ENCODE results near the gene PBX4.

DNA sequence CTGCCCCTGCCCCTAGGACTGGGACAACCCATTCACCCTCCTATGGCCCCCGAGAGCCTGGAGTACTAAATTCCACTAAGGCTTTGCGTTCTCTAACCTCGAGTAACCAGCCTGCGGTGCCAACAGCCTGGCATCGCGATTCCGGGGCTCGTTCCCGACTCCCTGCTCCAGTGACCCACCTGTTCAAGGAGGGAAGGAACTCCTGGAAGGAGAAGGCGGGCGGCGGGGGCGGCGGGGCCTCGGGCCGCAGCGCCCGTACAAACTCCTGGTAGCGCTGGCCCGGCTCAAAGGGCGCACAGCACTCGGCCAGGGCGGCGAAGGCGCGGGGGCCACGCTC, 18.7 kb upstream of the PBX4 start:
- TF ChIP-seq CREB1 (CRISPR knock-in tag; IDR thresholded peaks at IDR 0.05; ENCODE audit: low read depth) (no peak), NANOG (IDR thresholded peaks at IDR 0.05; ENCODE audit: borderline replicate concordance) (no peak), EZH2 (IDR thresholded peaks at IDR 0.05; ENCODE audit: low read depth, unreplicated experiment) (no peak)
- TF ChIP-seq, protein P1, sequence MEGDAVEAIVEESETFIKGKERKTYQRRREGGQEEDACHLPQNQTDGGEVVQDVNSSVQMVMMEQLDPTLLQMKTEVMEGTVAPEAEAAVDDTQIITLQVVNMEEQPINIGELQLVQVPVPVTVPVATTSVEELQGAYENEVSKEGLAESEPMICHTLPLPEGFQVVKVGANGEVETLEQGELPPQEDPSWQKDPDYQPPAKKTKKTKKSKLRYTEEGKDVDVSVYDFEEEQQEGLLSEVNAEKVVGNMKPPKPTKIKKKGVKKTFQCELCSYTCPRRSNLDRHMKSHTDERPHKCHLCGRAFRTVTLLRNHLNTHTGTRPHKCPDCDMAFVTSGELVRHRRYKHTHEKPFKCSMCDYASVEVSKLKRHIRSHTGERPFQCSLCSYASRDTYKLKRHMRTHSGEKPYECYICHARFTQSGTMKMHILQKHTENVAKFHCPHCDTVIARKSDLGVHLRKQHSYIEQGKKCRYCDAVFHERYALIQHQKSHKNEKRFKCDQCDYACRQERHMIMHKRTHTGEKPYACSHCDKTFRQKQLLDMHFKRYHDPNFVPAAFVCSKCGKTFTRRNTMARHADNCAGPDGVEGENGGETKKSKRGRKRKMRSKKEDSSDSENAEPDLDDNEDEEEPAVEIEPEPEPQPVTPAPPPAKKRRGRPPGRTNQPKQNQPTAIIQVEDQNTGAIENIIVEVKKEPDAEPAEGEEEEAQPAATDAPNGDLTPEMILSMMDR (conservative IDR thresholded peaks at IDR 0.05; ENCODE audit: low read depth in 2 of 2) = no peak

Data from GM23338 (cell line).